SHP77 treated with DMSO at 0.1 percent for 48 hours (cell line): ENCODE data around the gene SLC15A1.

Experiments
- DNase-seq: peaks from one replicate; lab custom pipeline; 2025; lab: John Stamatoyannopoulos, UW

The SLC15A1 gene

DNA sequence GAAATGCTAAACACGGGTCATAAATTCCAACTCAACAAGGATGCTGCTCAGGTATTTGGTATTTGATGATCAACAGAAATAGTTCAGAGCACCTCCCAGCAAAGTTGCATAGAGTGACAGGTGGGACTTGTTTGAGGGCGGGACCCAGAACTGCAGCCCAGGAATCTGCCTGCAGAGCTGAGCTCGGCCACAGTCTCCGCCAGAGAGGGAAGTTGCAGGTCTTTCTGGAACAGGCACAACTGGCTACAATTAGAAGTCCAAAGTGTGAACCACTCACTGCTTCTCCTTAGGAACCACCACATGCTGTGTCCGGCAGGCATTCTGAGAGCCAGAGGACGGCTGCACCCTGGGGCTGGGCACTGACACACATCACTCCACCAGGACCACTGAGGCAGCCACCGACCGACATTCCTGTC lies 1.1 kb downstream of the SLC15A1 start:
- no peak for DNase-seq

DNA sequence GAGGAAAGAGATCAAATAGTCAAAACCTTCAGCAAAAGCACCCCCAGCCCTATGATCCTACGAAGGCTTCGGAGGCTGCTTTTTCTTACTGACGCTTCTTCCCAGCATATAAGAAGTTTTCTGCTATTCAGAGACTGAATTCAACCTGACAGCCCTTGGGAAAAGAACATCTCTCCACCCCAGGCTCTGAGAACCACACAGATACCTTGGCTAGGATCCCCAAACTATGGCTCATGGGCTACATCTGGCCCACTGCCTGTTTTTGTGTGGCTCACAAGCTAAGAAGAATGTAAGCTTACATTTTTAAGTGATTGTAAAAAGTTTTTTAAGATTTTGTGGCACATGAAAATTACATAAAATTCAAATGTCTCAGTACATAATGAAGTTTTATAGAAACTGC lies 3.0 kb downstream of the SLC15A1 start:
- no peak for DNase-seq

DNA sequence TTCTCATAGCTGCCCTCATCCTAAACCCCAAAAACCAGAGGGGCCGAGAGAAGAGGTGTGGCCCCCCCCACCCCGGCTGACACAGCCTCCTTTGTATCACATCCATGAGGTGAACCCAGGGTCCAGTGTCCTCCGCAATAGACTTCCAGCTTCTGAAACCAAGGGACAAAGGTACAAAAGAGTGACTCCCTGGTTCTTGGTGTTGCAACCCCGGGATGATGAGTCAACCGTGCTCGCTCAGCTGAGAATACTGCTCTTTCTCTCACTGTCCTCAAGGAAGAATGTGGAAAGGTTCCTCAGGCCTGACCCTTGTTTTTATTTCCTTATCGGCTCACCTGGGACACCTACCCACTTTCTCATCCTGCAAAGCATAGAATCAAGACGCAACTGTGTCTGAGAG lies 5.5 kb downstream of the SLC15A1 start:
- DNase-seq, result no peak

DNA sequence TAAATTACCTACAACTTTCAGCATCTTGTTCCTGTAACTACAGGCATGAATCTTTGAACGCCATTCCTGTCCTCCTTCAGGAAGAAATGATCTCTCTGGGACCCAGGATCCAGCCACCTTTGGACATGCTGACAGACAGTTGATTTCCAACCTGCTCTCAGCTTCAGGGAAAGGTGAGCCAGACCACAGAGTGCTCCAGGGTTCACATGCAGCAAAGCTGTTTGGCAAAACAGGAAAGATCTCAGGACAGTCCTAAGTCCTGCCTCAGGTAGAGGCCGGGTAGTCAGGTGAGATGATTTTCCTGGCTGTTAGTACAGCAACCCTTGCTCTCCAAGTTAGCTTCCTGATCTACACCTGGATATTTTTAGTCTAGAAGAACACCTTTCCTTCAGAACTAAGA lies 9.1 kb downstream of the SLC15A1 start:
- no peak for DNase-seq

DNA sequence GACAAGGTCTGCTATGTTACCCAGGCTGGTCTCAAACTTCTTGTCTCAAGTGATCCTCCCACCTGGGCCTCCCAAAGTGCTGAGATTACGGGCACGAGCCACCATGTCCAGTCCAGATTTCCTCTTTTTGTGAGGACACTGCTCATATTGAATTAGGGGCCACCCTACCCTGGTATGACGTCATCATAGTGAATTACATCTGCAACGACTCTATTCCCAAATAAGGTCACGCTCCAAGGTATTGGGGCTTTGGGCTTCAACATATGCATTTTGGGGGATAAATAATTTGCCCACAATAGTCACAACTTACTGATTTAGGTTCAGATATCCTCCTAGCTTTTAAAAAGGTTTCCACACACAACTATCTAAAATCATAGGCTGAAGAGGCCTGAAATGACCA lies 9.5 kb downstream of the SLC15A1 start:
- no peak for DNase-seq

DNA sequence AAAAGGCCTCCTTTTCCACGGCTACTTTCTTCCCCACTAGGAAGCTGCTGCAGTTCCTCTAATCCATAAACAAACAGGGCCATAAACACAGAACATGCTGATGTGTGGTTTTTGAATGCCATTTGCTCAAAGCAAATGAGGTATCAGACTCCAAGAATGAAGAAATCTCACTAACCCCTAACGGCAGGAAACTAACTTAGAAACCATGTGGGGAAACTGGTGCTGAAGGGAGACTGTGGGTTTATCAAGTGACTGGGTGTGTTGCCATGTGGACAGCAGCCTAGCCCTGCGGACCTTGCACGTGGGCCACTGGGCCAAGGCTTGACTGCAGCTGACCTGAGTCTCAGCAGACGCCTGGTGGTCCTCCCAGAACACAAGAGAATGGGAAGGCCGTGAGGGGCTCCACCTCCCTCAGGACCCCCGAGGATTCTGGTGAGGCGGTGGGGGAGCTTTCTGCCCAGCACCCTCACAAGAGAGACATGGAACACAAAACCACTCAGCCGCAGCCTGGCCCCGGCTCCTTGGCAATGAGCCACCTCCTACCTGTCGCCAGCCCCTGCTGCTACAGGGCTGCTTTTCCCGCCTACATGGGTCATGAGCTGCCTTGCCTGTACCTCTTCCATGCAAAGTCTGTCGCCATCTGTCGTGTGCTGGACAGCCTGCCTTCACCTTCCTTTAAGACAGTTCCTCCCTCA lies 10.6 kb downstream of the SLC15A1 start:
- no peak for DNase-seq

DNA sequence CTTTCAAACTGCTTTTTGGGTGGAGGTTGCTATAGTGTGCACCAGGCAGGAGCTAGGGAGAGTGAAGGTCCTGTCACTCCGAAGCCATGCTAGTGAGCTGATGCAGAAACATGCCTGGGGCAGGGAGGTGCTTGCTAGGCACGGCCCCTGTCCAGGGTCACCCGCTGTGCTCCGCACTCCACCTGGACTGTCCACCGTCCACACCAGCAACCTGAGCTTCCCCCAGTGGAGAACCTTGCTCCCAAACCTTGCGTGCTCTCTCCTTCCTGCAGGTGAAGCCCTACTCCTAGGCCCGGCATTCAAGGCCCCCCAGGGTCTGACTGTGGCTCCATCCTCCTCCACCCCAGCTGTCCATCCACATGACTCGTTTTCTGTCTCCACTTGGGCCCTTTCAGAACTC lies 12.3 kb downstream of the SLC15A1 start:
- no peak for DNase-seq

DNA sequence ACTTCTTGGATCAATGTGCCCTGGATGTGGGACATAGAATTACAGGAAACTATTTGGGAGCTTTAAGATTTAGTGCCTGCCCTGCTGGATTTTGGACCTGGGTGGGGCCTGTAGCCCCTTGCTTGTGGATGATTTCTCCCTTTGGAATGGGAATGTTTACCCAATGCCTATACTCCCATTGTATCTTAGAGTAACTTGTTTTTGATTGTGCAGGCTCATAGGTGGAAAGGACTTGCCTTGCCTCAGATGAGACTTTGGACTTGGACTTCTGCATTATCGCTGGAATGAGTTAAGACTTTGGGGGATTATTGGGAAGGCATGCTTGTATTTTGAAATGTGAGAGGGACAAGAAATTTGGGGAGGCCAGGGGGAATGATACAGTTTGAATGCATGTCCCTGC lies 13.5 kb downstream of the SLC15A1 start:
- no peak for DNase-seq

DNA sequence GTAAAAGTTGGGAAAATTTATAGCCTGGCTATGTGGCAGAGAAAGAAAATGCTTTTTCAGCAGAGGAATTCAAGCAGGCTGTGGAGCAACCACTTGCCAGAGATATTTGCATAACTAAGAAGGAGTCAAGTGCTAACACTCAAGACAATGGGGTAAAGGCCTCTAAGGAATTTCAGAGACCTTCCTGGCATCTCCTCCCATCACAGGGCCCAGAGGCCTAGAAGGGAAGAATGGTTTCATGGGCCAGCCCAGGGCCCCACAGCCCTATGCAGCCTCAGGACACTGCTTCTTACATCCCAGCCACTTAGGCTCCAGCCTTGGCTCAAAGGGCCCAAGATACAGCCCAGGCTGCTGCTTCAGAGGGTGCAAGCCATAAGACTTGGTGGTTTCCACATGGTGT lies 14.3 kb downstream of the SLC15A1 start:
- no peak for DNase-seq

DNA sequence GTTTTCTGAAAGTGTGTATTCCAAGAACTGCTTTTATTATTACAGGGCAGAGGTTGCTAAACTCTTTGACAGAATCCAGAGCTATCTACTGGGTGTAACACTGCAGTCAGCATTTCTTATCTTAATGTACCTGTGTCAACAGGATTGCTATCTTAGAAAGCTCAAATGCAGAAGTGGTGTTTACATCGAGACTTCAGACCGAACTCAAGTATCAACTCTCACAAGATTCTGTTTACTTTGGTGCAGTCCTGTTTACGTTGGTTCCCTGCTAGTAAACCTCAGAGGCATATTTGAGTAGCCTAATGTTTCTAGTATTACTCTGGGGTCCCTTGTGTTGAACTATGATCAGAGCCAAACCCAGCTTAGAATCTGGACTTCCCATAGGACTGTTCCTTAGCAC lies 20.5 kb downstream of the SLC15A1 start:
- no peak for DNase-seq

DNA sequence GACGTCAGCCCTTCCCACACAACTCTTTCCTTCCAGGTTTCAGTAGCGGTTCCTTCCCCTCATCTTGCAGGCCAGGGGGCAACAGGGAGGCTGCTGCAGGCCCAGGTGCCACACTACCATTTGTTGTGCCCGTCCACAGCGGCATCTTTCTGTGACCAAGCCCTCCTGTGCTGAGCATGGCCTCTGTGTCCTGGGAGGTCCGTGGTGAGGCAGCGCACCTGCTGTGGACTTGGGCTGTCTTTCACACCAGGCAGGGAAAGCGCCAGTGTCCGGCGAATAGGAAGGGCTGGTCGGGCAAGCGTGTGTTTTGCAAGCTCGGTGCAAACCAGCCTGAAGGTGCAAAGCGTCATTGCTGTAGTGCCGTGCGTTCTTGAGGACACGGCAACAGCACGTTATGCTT lies 21.4 kb downstream of the SLC15A1 start:
- DNase-seq, result no peak

DNA sequence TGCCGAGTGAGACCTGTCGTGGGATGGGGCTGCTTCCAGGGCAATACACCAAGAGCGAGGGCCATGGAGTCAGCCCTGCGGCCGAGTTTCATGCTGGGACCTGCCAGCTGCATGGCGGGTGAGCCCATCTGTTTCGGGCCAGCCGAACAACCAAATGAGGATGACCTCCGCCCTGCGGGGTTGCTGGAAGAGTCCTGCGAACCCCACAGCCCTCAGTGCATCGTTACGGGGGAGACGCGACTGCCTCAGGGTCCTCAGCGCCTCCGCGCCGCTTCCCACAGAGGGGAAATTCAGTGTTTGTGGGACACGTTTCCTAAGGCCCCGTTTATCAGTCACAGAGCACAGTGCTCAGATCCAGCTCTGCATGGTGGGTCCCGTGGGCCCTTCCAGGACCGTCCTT lies 22.0 kb downstream of the SLC15A1 start:
- DNase-seq, result no peak

DNA sequence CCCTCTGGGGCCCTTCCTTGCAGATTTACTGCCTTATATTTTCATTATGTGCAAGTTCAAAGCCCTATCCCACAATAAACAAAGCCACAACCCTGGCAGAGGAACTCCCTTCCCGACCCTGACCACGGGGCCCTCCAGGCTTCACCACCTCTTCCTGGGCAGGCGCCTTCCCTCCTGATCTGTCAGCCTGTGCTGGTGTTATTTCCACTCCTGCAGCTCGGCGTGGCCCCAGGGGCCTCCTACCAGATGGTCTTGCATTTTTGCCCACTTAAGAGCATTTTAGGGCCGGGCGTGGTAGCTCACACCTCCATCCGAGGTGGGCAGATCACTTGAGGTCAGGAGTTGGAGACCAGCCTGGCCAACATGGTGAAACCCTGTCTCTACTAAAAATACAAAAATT lies 22.8 kb downstream of the SLC15A1 start:
- DNase-seq, result no peak

DNA sequence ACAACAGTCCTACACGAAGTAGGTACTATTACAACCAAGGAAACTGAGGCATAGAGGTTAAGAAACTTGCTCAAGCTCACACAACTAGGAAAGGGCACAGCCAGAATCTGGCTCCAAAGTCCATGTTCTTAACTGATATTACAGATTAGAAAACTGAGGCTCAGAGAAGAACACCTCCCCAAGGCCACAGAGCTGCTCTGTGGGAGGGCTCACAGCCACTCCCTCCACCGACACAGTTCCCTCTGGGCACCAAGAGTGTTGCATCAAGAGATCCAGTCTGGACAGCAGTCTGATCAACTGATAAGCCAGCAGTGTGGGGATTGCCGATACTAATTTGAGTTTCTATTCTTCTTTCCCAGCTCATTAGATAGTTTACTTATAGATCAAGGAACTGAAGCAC lies 29.5 kb downstream of the SLC15A1 start:
- no peak for DNase-seq

DNA sequence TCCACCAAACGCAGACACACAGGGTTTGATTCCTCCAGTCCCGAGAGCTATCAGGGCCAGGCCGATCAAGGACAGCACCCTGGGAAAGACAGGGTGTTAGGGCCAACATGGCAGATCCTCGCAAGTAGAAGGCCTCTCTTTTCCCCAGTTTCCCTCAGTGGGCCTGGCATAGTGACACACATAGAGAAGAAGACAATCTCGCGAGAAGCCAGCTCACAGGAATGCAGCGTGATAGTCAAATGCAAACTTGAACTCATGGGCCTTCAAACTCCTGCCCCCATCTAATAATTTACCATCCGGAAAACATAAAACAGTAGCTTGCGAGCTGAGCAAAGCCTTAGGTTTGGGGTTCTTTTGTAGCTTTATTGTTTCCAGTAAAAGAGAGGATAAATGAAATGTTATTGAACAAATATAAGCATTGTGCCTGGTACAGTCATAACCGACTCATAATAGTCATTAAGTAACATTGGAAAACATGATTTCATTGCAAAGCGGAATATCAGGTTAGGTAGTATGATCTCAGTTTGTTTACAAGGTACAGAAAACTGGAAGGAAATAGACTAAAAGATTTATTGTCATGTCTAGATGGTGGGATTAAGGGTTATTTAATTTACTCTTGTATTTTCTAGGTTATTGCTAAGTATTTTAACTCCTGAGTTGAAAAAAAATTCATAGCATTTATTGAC lies 30.5 kb downstream of the SLC15A1 start:
- no peak for DNase-seq

DNA sequence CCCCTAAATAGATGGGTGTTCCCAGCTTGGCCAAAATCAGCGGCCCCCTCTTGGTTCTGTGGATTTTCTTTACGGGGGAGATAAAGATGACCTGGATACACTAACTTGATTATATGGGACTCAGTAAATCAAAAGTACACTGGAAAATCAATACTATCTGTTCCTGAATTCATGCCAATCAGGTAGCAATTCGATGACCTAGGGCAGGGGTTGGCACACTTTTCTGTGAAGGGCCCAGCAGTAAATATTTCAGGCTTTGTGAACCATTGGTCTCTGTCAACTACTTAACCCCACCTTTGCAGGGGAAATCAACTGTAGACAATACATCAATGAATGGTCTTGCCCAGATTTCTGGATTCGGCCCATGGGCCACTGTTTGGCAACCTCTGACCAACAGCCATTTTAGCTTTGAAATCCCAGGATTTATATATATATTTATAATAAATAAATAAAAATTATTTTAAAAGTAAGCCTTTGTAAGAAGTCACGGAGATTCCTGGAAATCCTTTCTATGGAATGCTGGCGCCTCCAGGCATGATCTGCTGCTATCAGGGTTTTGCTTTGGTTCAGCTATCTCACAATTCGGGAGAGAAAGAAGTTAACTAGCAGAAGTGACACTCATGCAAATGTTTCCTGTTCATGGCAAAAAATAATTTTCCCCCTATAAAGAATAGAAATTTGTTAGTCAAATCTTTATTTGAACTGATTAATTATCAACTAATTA lies 32.8 kb downstream of the SLC15A1 start:
- DNase-seq, result no peak

DNA sequence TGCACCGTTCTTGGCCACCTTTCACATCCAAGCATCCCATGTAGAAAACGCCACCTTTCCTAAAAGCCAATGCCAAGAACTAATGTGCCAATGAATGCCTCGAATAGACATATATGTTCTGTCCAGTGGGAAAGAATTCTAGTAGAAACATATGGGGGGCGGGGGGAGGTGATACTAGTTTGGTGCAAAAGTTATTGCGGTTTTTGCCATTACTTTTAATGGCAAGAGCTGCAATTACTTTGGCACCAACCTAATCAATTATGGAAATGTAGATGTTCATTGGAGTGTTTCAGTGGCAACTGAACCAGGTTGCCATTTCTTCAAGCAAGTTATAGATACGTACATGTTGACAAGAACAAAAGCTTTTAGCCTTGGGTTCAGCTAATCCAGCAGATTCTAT lies 34.6 kb downstream of the SLC15A1 start:
- DNase-seq, result no peak

DNA sequence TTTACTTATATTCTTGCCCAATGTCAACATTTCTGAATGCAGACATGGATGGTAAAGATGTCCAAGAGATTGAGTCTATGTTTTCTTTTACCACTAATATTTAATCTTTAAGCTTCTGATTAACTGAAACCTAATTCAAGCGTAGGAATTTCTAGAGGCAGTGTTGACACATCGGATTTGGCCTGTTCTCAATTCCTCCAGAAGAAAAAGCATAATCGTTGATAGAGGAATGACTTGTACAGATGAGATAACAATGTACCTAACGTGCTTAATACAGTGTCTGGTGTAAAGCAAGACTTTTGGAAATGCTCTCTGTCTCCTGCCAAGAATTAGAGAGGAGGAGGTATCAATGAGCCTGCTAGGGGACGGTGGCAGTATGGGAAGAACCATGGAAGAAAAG lies 35.2 kb downstream of the SLC15A1 start:
- DNase-seq, result no peak

DNA sequence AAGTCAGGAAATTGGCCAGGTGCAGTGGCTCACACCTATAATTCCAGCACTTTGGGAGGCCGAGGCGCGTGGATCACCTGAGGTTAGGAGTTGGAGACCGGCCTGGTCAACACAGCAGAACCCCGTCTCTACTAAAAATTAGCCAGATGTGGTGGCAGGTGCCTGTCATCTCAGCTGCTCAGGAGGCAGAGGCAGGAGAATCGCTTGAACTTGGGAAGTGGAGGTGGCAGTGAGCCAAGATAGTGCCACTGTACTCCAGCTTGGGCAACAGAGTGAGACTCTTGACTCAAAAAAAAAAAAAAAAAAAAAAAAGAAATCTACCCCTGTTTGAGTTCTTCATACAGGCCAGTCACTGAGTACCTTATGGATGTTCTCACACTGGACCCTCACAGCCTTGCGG lies 42.0 kb downstream of the SLC15A1 start:
- DNase-seq, result no peak

DNA sequence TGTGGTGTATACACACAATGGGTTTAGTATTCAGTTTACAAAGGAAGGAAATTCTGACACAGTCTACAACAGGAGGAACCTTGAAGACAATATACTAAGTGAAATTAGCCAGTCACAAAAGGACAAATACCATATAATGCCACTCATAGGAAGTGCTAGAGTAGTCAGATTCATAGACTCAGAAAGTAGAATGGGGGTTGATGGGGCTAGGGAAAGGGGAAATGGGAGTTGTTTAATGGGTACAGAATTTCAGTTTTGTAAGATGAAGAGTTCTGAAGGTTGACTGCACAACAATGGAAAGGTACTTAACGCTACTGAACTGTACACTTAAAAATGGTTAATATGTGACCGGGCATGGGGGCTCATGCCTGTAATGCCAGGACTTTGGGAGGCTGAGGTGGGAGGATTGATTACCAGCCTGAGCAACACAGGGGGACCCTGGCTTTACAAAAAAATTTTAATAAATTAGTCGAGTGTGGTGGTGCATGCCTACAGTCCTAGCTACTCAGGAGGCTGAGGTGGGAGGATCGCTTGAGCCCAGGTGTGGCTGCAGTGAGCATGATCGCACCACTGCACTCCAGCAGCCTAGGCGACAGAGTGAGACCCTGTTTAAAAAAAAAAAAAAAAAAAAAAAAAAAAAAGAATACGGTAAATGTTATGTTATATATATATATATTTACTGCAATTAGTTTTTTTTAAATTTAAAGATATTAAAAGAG lies 45.0 kb downstream of the SLC15A1 start:
- no peak for DNase-seq

DNA sequence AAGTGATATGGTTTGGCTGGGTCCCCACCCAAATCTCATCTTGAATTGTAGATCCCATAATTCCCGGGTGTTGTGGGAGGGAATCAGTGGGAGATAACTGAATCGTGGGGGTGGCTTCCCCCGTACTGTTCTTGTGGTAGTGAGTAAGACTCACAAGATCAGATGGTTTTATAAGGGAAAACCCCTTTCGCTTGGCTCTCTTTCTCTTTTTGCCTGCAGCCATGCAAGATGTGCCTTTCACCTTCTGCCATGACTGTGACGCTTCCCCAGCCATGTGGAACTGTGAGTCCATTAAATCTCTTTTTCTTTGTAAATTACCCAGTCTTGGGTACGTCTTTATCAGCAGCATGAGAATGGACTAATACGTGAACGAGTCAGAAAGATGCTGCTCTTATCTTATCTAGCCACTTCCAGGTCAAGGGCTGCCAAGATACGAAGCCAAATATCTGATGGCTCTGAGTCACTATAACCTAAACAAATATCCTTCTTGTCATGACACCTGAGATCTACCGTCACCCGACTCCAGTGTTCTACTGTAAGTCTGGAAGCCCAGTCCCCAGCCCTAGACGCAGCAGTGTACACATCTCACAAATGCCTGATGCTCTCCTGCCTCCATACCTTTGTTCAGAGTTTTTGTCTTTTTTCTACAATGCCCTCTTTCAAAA lies 45.9 kb downstream of the SLC15A1 start:
- no peak for DNase-seq

DNA sequence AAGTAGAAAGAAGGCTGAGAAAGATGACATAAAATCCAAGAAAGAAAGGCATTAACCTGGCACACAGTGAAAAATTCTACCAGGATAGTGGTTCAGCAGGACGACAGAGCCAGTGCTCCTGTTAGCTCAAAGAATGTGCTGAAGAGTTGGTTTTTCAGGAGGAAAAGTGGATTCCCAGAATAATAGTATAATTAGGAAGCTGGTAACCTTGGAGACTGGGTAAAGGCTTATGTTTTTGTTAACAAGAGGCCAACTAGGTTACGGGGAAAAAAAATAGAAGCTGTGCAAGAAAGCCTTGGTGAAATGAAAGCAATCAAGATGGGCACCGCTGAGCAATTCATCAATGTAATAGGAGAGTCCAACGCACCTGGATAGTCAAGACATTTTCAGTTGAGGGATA lies 54.7 kb downstream of the SLC15A1 start:
- no peak for DNase-seq
